B cell (primary cell): ENCODE results near the gene OR9Q1. TPM values are rescaled to one million over a fixed set of nuclear protein-coding genes. Genes with fewer than 3 reads are reported as not detected.

Experiments
- ATAC-seq: fragments of 200-7000 bp; cut with Tn5 transposase; one replicate; pipeline ENCODE4 v1.10.0; 2021; ENCODE audit warnings: low read depth, mild to moderate bottlenecking, moderate number of reproducible peaks, moderate library complexity
- CTCF ChIA-PET: fragments of 350-600 bp; sonication (Branson Sonifier 250); formaldehyde crosslinking; loops from one replicate; lab custom pipeline; 2021; ENCODE audit warnings: antibody characterized with exemption, inconsistent platforms; lab: Charles Lee
- POLR2A ChIA-PET: fragments of 350-600 bp; sonication (Branson Sonifier 250); formaldehyde crosslinking; loops from one replicate; lab custom pipeline; 2021; ENCODE audit warnings: antibody characterized with exemption; lab: Charles Lee
- DNase-seq: peaks from one replicate; pipeline ENCODE4 v3.0.0; 2013
- H2AFZ ChIP-seq: 2 replicates; pipeline ENCODE4 v1.6.1; 2012; ENCODE audit warnings: mild to moderate bottlenecking, low read depth, low read length; ENCODE audit not compliant: insufficient read depth, poor library complexity, severe bottlenecking
- H3K27ac ChIP-seq, 2 donors: 1 replicate in 1 of 2; 2 replicates in 1 of 2; pipeline ENCODE4 v1.5.1; 2012 to 2013; ENCODE audit warnings: low read length in 2 of 2, mild to moderate bottlenecking in 2 of 2, moderate library complexity in 1 of 2
- H3K27me3 ChIP-seq, 4 experiments: fragments of 200-600 bp in 1 of 4; sonication (generic) in 1 of 4; replicated peaks in 1 of 4; 1 replicate in 2 of 4; 2 replicates in 2 of 4; pipeline versions ENCODE4 v1.6.1 to v1.7.0; 2013 to 2016; ENCODE audit warnings: low read length in 3 of 4, mild to moderate bottlenecking in 2 of 4, mixed read lengths in 1 of 4, moderate library complexity in 1 of 4; ENCODE audit not compliant: insufficient read depth in 4 of 4, control insufficient read depth in 3 of 4; ENCODE audit errors: control extremely low read depth in 1 of 4
- H3K36me3 ChIP-seq, 2 experiments: replicated peaks in 1 of 2; 1 replicate in 1 of 2; 2 replicates in 1 of 2; pipeline versions ENCODE4 v1.6.1 to v1.7.1; 2013; ENCODE audit warnings: low read length in 1 of 2; ENCODE audit not compliant: insufficient read depth in 2 of 2, control insufficient read depth in 1 of 2; ENCODE audit errors: control extremely low read depth in 1 of 2, extremely low read depth in 1 of 2
- H3K4me1 ChIP-seq, 2 donors: fragments of 200-600 bp in 1 of 2; sonication (generic) in 1 of 2; 1 replicate in 1 of 2; 2 replicates in 1 of 2; pipeline versions ENCODE4 v1.5.1 to v1.6.1; 2013 to 2017; ENCODE audit warnings: low read length in 2 of 2; ENCODE audit not compliant: control insufficient read depth in 2 of 2, insufficient read depth in 2 of 2
- H3K4me2 ChIP-seq: replicated peaks from 2 replicates; pipeline ENCODE3; 2012; ENCODE audit warnings: mild to moderate bottlenecking, low read depth, low read length; ENCODE audit not compliant: poor library complexity, severe bottlenecking
- H3K4me3 ChIP-seq, 5 experiments: fragments of 200-600 bp in 1 of 5; sonication (generic) in 1 of 5; 1 replicate in 3 of 5; 2 replicates in 2 of 5; pipeline versions ENCODE4 v1.5.1 to v1.7.0; 2011 to 2016; ENCODE audit warnings: low read length in 4 of 5, mild to moderate bottlenecking in 4 of 5, low read depth in 2 of 5, control low read depth in 1 of 5, moderate library complexity in 1 of 5; ENCODE audit not compliant: insufficient read depth in 1 of 5; ENCODE audit errors: control extremely low read depth in 1 of 5, extremely low read depth in 1 of 5
- H3K79me2 ChIP-seq: fragments of 200-600 bp; sonication (generic); one replicate; pipeline ENCODE4 v1.6.0; 2016; ENCODE audit warnings: low read length; ENCODE audit not compliant: control insufficient read depth, insufficient read depth
- H3K9ac ChIP-seq: fragments of 200-600 bp; sonication (generic); 2 replicates; pipeline ENCODE4 v1.6.1; 2017; ENCODE audit warnings: mild to moderate bottlenecking, low read length, moderate library complexity
- H3K9me3 ChIP-seq, 3 donors: one replicate each; pipeline versions ENCODE4 v1.6.1 to v1.7.1; 2013; ENCODE audit warnings: low read length in 2 of 3; ENCODE audit not compliant: control insufficient read depth in 2 of 3, insufficient read depth in 1 of 3; ENCODE audit errors: control extremely low read depth in 1 of 3
- H4K20me1 ChIP-seq: 2 replicates; pipeline ENCODE4 v1.6.0; 2012; ENCODE audit warnings: mild to moderate bottlenecking, low read length; ENCODE audit not compliant: insufficient read depth, control insufficient read depth, poor library complexity, severe bottlenecking
- H3K27ac Mint-ChIP-seq: one replicate; pipeline ENCODE4 v1.8.0; 2021; ENCODE audit warnings: mixed read lengths
- H3K27me3 Mint-ChIP-seq: one replicate; pipeline ENCODE4 v1.8.0; 2021; ENCODE audit warnings: mixed read lengths
- H3K4me1 Mint-ChIP-seq: one replicate; pipeline ENCODE4 v1.8.0; 2021; ENCODE audit warnings: mixed read lengths
- H3K4me3 Mint-ChIP-seq: one replicate; pipeline ENCODE4 v1.8.0; 2021; ENCODE audit warnings: mixed read lengths
- H3K9me3 Mint-ChIP-seq: one replicate; pipeline ENCODE4 v1.8.0; 2022; ENCODE audit warnings: mixed read lengths; ENCODE audit not compliant: insufficient read depth
- EZH2 ChIP-seq: IDR thresholded peaks from 2 replicates; pipeline ENCODE4 v1.6.1; 2012; ENCODE audit warnings: borderline replicate concordance, low read depth, mild to moderate bottlenecking, moderate library complexity, low read length; ENCODE audit not compliant: insufficient read depth, poor library complexity, severe bottlenecking
- WGBS: methylation state at CpG from one replicate; pipeline ENCODE4 v1.1.5; 2013; ENCODE audit warnings: missing lambda C conversion rate; ENCODE audit not compliant: insufficient coverage; 5-methylcytosine and 5-hydroxymethylcytosine counted together
- intact Hi-C: fragments of 100-400 bp; cut with micrococcal nuclease; formaldehyde crosslinking; loops from one replicate; pipeline ENCODE4 v1.10.0; 2022
- polyA plus RNA-seq: library from polyadenylated mRNA; depleted of rRNA; stranded (reverse); fragments of >200 nt; gene quantifications from 2 replicates; pipeline ENCODE4 v1.2.3, GENCODE V29; 2012
- total RNA-seq, 2 donors: library from RNA; stranded (reverse); fragments of 120-200 nt in 1 of 2; gene quantifications; 1 replicate in 1 of 2; 2 replicates in 1 of 2; pipeline versions ENCODE4 v1.2.3 to v1.2.4, GENCODE V29; 2013 to 2022
- TF ChIP-seq, protein P1 (sequence below): fragments of 200-600 bp; IDR thresholded peaks from one replicate; pipeline ENCODE4 v1.8.0; 2022; ENCODE audit warnings: antibody characterized with exemption, mild to moderate bottlenecking

The OR9Q1 gene
- total and polyA plus RNA-seq, 2 donors (not counting 1 experiment from before 2014, with no cell fraction given), result not detected

DNA sequence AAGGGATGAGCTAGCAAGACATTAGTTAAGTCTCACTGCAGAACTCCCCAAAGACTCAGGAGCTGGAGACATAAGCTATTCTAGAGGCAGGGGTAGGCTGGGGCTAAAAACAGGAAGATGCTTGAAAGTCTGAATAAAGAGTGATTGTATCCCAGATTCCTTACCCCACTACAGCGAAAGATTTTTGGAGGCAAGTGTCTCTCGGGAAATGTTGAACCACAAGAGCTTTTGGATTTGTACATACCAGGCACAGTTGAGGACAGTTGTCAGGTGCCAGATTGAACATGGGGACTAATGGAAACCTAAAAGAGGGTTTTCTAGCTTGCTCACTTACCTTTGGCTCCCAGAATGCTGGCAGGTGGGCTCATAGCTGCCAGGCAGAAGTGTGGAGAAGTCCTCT lies 43.5 kb upstream of the OR9Q1 start:
- CTCF ChIA-PET, result interaction anchor here (0.5 kb wide), 1 partner anchor 342 kb away, joined by 3 read pairs; no protein-coding TSS in a partner anchor
- no peak overlapping the region for H3K27ac ChIP-seq
- intact Hi-C loops, result no loop called here
- H4K20me1 ChIP-seq, result no peaks in the 10 kb centered on the region
- no CpG with 5 or more reads among the region's 2 CpGs for WGBS
- ATAC-seq (no peak), DNase-seq (no peak)
- no peak overlapping the region for H3K9ac ChIP-seq
- POLR2A ChIA-PET, result no interaction called here
- no peaks in the 10 kb centered on the region for H3K9me3 ChIP-seq
- peaks cover 0 to 3% (median 0%) of the 10 kb centered on the region in 4 experiments for H3K27me3 ChIP-seq
- no peak overlapping the region for H3K27ac Mint-ChIP-seq
- H3K9me3 Mint-ChIP-seq, result no peaks in the 10 kb centered on the region
- H3K4me3 ChIP-seq, result no peak overlapping the region
- H2AFZ ChIP-seq, result no peak overlapping the region
- no peaks in the 10 kb centered on the region for H3K79me2 ChIP-seq
- peaks cover 8% of the 10 kb centered on the region for H3K27me3 Mint-ChIP-seq
- TF ChIP-seq EZH2, result no peak
- TF ChIP-seq, protein P1, sequence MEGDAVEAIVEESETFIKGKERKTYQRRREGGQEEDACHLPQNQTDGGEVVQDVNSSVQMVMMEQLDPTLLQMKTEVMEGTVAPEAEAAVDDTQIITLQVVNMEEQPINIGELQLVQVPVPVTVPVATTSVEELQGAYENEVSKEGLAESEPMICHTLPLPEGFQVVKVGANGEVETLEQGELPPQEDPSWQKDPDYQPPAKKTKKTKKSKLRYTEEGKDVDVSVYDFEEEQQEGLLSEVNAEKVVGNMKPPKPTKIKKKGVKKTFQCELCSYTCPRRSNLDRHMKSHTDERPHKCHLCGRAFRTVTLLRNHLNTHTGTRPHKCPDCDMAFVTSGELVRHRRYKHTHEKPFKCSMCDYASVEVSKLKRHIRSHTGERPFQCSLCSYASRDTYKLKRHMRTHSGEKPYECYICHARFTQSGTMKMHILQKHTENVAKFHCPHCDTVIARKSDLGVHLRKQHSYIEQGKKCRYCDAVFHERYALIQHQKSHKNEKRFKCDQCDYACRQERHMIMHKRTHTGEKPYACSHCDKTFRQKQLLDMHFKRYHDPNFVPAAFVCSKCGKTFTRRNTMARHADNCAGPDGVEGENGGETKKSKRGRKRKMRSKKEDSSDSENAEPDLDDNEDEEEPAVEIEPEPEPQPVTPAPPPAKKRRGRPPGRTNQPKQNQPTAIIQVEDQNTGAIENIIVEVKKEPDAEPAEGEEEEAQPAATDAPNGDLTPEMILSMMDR, result no peak
- no peak overlapping the region for H3K4me2 ChIP-seq
- no peaks in the 10 kb centered on the region for H3K4me1 ChIP-seq
- no peak overlapping the region for H3K4me3 Mint-ChIP-seq
- no peaks in the 10 kb centered on the region for H3K4me1 Mint-ChIP-seq
- no peaks in the 10 kb centered on the region for H3K36me3 ChIP-seq

DNA sequence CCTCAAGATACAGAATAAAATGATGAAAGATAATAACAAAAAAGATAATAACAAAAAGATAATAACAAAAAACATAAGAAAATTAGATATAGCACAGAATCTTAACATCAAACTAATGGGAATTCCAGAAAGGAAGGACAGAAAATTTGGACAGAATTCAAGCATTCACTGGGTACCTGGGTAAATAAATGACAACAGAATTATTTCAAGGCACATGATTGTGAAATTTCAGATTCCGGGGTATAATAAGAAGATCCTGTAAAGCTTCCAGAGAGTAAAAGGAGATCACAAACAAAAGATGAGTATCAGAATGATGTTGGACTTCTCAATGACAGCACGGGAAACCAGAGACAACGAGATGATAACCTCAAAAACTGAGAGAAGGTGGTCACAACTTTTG lies 42.1 kb upstream of the OR9Q1 start:
- ChIA-PET CTCF (no interaction called here), POLR2A (no interaction called here)
- no peak overlapping the region for H3K4me2 ChIP-seq
- Mint-ChIP-seq H3K9me3 (no peaks in the 10 kb centered on the region), H3K27ac (no peak overlapping the region), H3K4me1 (no peaks in the 10 kb centered on the region), H3K4me3 (no peak overlapping the region), H3K27me3 (peaks cover 8% of the 10 kb centered on the region)
- H3K4me3 ChIP-seq, result no peak overlapping the region
- ATAC-seq (no peak), DNase-seq (no peak)
- H3K36me3 ChIP-seq, result no peaks in the 10 kb centered on the region
- intact Hi-C loops, result no loop called here
- H3K79me2 ChIP-seq, result no peaks in the 10 kb centered on the region
- no peaks in the 10 kb centered on the region for H3K4me1 ChIP-seq
- H3K27me3 ChIP-seq, result peaks cover 0 to 3% (median 0%) of the 10 kb centered on the region in 4 experiments
- no peaks in the 10 kb centered on the region for H4K20me1 ChIP-seq
- H2AFZ ChIP-seq, result no peak overlapping the region
- H3K9ac ChIP-seq, result no peak overlapping the region
- H3K9me3 ChIP-seq, result no peaks in the 10 kb centered on the region
- 100% methylated on average over 1 of the region's 3 CpGs for WGBS
- no peak overlapping the region for H3K27ac ChIP-seq
- no peak for TF ChIP-seq EZH2
- TF ChIP-seq, protein P1, result no peak
